ENCODE measurements around the gene GAS6. TPM values are rescaled to one million over a fixed set of nuclear protein-coding genes. Genes with fewer than 3 reads are reported as not detected.

GAS6 gene
- total RNA-seq, 2 experiments from 2014 or later: 1.7 to 3.2 TPM

- Mint-ChIP-seq H3K36me3 (ENCODE audit: low read depth) (no peaks in the 10 kb centered on the region), H3K9me3 (no peaks in the 10 kb centered on the region), H3K27ac (no peak overlapping the region), H3K4me1 (ENCODE audit: low read depth) (peaks cover 23% of the 10 kb centered on the region), H3K4me3 (no peak overlapping the region), H3K27me3 (ENCODE audit: low read depth) (no peaks in the 10 kb centered on the region)
- intact Hi-C loops (cut with micrococcal nuclease): no loop called here
- DNase-seq: no peak
- CTCF ChIA-PET: no interaction called here
Observed at GRCh38 chr13:113883921-113884804, 20.3 kb upstream of the GAS6 start.

GRCh38 chr13:113883314-113883811, 19.5 kb upstream of the GAS6 start:
- CTCF ChIA-PET: no interaction called here
- no peak overlapping the region for H3K27ac Mint-ChIP-seq
- no peaks in the 10 kb centered on the region for H3K36me3 Mint-ChIP-seq (ENCODE audit: low read depth)
- no peak overlapping the region for H3K4me3 Mint-ChIP-seq
- H3K4me1 Mint-ChIP-seq (ENCODE audit: low read depth): peaks cover 23% of the 10 kb centered on the region
- intact Hi-C loops (cut with micrococcal nuclease): no loop called here
- H3K27me3 Mint-ChIP-seq (ENCODE audit: low read depth): no peaks in the 10 kb centered on the region
- no peaks in the 10 kb centered on the region for H3K9me3 Mint-ChIP-seq
- DNase-seq: no peak

GRCh38 chr13:113882716-113883115, 18.8 kb upstream of the GAS6 start:
- no peak for DNase-seq
- H3K4me3 Mint-ChIP-seq: no peak overlapping the region
- H3K4me1 Mint-ChIP-seq (ENCODE audit: low read depth): peaks cover 23% of the 10 kb centered on the region
- CTCF ChIA-PET: no interaction called here
- intact Hi-C loops (cut with micrococcal nuclease): no loop called here
- no peaks in the 10 kb centered on the region for H3K27me3 Mint-ChIP-seq (ENCODE audit: low read depth)
- no peaks in the 10 kb centered on the region for H3K36me3 Mint-ChIP-seq (ENCODE audit: low read depth)
- H3K27ac Mint-ChIP-seq: no peak overlapping the region
- H3K9me3 Mint-ChIP-seq: no peaks in the 10 kb centered on the region

- intact Hi-C loops (cut with micrococcal nuclease): no loop called here
- CTCF ChIA-PET: no interaction called here
- H3K27ac Mint-ChIP-seq: no peak overlapping the region
- H3K27me3 Mint-ChIP-seq (ENCODE audit: low read depth): no peaks in the 10 kb centered on the region
- H3K9me3 Mint-ChIP-seq: no peaks in the 10 kb centered on the region
- no peaks in the 10 kb centered on the region for H3K36me3 Mint-ChIP-seq (ENCODE audit: low read depth)
- H3K4me3 Mint-ChIP-seq: no peak overlapping the region
- H3K4me1 Mint-ChIP-seq (ENCODE audit: low read depth): peaks cover 23% of the 10 kb centered on the region
- no peak for DNase-seq
Observed at GRCh38 chr13:113882267-113882630, 18.4 kb upstream of the GAS6 start.

- Mint-ChIP-seq H3K4me3 (no peak overlapping the region), H3K9me3 (no peaks in the 10 kb centered on the region), H3K27me3 (ENCODE audit: low read depth) (no peaks in the 10 kb centered on the region), H3K27ac (no peak overlapping the region), H3K36me3 (ENCODE audit: low read depth) (no peaks in the 10 kb centered on the region), H3K4me1 (ENCODE audit: low read depth) (peaks cover 23% of the 10 kb centered on the region)
- CTCF ChIA-PET: no interaction called here
- intact Hi-C loops (cut with micrococcal nuclease): no loop called here
- peak; percentile 18 for DNase-seq
Observed at GRCh38 chr13:113881614-113882266, 17.9 kb upstream of the GAS6 start.

- H3K9me3 Mint-ChIP-seq: no peaks in the 10 kb centered on the region
- peaks cover 23% of the 10 kb centered on the region for H3K4me1 Mint-ChIP-seq (ENCODE audit: low read depth)
- no peak overlapping the region for H3K4me3 Mint-ChIP-seq
- no peaks in the 10 kb centered on the region for H3K27me3 Mint-ChIP-seq (ENCODE audit: low read depth)
- H3K36me3 Mint-ChIP-seq (ENCODE audit: low read depth): no peaks in the 10 kb centered on the region
- peak; percentile 27 for DNase-seq
- intact Hi-C loops (cut with micrococcal nuclease): no loop called here
- CTCF ChIA-PET: no interaction called here
- peak overlapping the region; percentile 46 for H3K27ac Mint-ChIP-seq
Observed at GRCh38 chr13:113880651-113881611, 17.1 kb upstream of the GAS6 start.

GRCh38 chr13:113879494-113880360, 15.9 kb upstream of the GAS6 start:
- DNase-seq: no peak
- intact Hi-C loops (cut with micrococcal nuclease): no loop called here
- H3K9me3 Mint-ChIP-seq: peaks cover 1% of the 10 kb centered on the region
- no peaks in the 10 kb centered on the region for H3K27me3 Mint-ChIP-seq (ENCODE audit: low read depth)
- H3K27ac Mint-ChIP-seq: no peak overlapping the region
- CTCF ChIA-PET: interaction anchor here (0.8 to 0.9 kb wide), 2 partner anchors 15 to 24 kb away, joined by 3 to 5 read pairs; partner anchors contain the start of gene GAS6
- no peaks in the 10 kb centered on the region for H3K36me3 Mint-ChIP-seq (ENCODE audit: low read depth)
- H3K4me3 Mint-ChIP-seq: no peak overlapping the region
- peaks cover 26% of the 10 kb centered on the region for H3K4me1 Mint-ChIP-seq (ENCODE audit: low read depth)

GRCh38 chr13:113879017-113879416, 15.1 kb upstream of the GAS6 start:
- DNase-seq: no peak
- no peak overlapping the region for H3K27ac Mint-ChIP-seq
- intact Hi-C loops (cut with micrococcal nuclease): no loop called here
- H3K27me3 Mint-ChIP-seq (ENCODE audit: low read depth): no peaks in the 10 kb centered on the region
- H3K9me3 Mint-ChIP-seq: peaks cover 1% of the 10 kb centered on the region
- no peaks in the 10 kb centered on the region for H3K36me3 Mint-ChIP-seq (ENCODE audit: low read depth)
- no peak overlapping the region for H3K4me3 Mint-ChIP-seq
- CTCF ChIA-PET: interaction anchor here (0.9 kb wide), 1 partner anchor 24 kb away, joined by 3 read pairs; no protein-coding TSS in a partner anchor
- peaks cover 26% of the 10 kb centered on the region for H3K4me1 Mint-ChIP-seq (ENCODE audit: low read depth)

GRCh38 chr13:113877149-113877990, 13.5 kb upstream of the GAS6 start:
- no peak overlapping the region for H3K27ac Mint-ChIP-seq
- H3K4me1 Mint-ChIP-seq (ENCODE audit: low read depth): peaks cover 18% of the 10 kb centered on the region
- CTCF ChIA-PET: no interaction called here

GRCh38 chr13:113876346-113877148, 12.7 kb upstream of the GAS6 start:
- Mint-ChIP-seq H3K4me3 (no peak overlapping the region), H3K9me3 (peaks cover 1% of the 10 kb centered on the region), H3K4me1 (ENCODE audit: low read depth) (peaks cover 9% of the 10 kb centered on the region), H3K36me3 (ENCODE audit: low read depth) (no peaks in the 10 kb centered on the region), H3K27me3 (ENCODE audit: low read depth) (peaks cover 2% of the 10 kb centered on the region), H3K27ac (no peak overlapping the region)
- intact Hi-C loops (cut with micrococcal nuclease): no loop called here
- no peak for DNase-seq
- CTCF ChIA-PET: no interaction called here

More at GRCh38 chr13:113877149-113877990, 13.5 kb upstream of the GAS6 start:
- H3K9me3 Mint-ChIP-seq: peaks cover 1% of the 10 kb centered on the region
- intact Hi-C loops (cut with micrococcal nuclease): no loop called here
- DNase-seq: no peak
- no peak overlapping the region for H3K4me3 Mint-ChIP-seq
- H3K36me3 Mint-ChIP-seq (ENCODE audit: low read depth): no peaks in the 10 kb centered on the region
- no peaks in the 10 kb centered on the region for H3K27me3 Mint-ChIP-seq (ENCODE audit: low read depth)

Data from activated naive CD4-positive, alpha-beta T cell treated with anti-CD3 and anti-CD28 coated beads for 36 hours (primary cell).